DOHH2 (cell line): ENCODE measurements around the gene RND2.

ENCODE experiments used
- EZH2phosphoT487 ChIP-seq: fragments of 200-600 bp; sonication (generic); IDR thresholded peaks from 2 replicates; pipeline ENCODE4 v1.6.1; 2017; ENCODE audit warnings: borderline replicate concordance, mild to moderate bottlenecking, antibody characterized with exemption, low read length, moderate library complexity, mixed read lengths
- TF ChIP-seq, protein P1 (sequence below): fragments of 200-600 bp; sonication (generic); IDR thresholded peaks from one replicate; pipeline ENCODE4 v1.5.1; 2014; ENCODE audit warnings: antibody characterized with exemption, mild to moderate bottlenecking, low read depth, low read length; ENCODE audit not compliant: poor library complexity, severe bottlenecking

DNA sequence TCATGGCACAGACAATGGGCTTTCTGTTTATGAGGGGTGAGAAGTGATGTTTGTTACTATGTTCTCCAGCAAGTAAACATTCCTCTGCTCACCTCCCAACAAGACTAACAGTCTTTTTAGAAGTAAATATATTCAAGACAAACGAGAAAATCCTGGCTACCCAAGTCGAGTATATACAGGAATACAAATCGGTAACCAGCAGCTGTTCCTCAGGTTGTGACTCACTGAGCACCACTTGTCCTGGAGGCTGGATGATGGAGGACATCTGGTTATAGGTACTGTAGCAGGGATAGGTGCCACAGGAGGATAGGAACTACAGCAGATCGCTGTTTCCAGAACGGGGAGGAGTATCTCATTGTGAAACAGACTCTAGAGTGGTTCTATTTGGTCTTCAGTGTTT, 32.2 kb upstream of the RND2 start:
- TF ChIP-seq, protein P1, sequence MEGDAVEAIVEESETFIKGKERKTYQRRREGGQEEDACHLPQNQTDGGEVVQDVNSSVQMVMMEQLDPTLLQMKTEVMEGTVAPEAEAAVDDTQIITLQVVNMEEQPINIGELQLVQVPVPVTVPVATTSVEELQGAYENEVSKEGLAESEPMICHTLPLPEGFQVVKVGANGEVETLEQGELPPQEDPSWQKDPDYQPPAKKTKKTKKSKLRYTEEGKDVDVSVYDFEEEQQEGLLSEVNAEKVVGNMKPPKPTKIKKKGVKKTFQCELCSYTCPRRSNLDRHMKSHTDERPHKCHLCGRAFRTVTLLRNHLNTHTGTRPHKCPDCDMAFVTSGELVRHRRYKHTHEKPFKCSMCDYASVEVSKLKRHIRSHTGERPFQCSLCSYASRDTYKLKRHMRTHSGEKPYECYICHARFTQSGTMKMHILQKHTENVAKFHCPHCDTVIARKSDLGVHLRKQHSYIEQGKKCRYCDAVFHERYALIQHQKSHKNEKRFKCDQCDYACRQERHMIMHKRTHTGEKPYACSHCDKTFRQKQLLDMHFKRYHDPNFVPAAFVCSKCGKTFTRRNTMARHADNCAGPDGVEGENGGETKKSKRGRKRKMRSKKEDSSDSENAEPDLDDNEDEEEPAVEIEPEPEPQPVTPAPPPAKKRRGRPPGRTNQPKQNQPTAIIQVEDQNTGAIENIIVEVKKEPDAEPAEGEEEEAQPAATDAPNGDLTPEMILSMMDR, result no peak
- TF ChIP-seq EZH2phosphoT487, result no peak
